Hematopoietic multipotent progenitor cell treated with erythropoietin and hydrocortisone succinate and interleukin-3 and kit ligand, for 17 days (in vitro differentiated cells): Measurements from ENCODE around the gene GBA3.

Experiments used
- DNase-seq: peaks from one replicate; pipeline ENCODE4 v3.0.0-alpha.2; 2015; ENCODE audit warnings: low spot score

The GBA3 gene

GRCh38 chr4:22692736-22693135, at the start of gene GBA3:
TSS of gene GBA3 (plus strand) at chr4:22692937.
- no peak for DNase-seq

- no peak for DNase-seq
These were observed 48.8 kb upstream of the GBA3 start for GRCh38 chr4:22643952-22644351.

- DNase-seq: no peak
These were observed 47.1 kb upstream of the GBA3 start for GRCh38 chr4:22645481-22646182.

GRCh38 chr4:22648996-22649395, 43.7 kb upstream of the GBA3 start:
- DNase-seq: no peak

- no peak for DNase-seq
These were observed 42.0 kb upstream of the GBA3 start for GRCh38 chr4:22650771-22651170.

GRCh38 chr4:22653752-22654151, 39.0 kb upstream of the GBA3 start:
- DNase-seq: no peak

GRCh38 chr4:22661443-22661842, 31.3 kb upstream of the GBA3 start:
- no peak for DNase-seq

- no peak for DNase-seq
These were observed 25.3 kb upstream of the GBA3 start for GRCh38 chr4:22667332-22667940.

GRCh38 chr4:22668301-22668700, 24.4 kb upstream of the GBA3 start:
- no peak for DNase-seq

- DNase-seq: no peak
These were observed 24.0 kb upstream of the GBA3 start for GRCh38 chr4:22668702-22669101.

- no peak for DNase-seq
These were observed 21.8 kb upstream of the GBA3 start for GRCh38 chr4:22670956-22671355.

GRCh38 chr4:22672519-22672918, 20.2 kb upstream of the GBA3 start:
- DNase-seq: no peak

- DNase-seq: no peak
These were observed 19.8 kb upstream of the GBA3 start for GRCh38 chr4:22672944-22673343.

- DNase-seq: no peak
These were observed 18.0 kb upstream of the GBA3 start for GRCh38 chr4:22674700-22675099.

- no peak for DNase-seq
These were observed 16.7 kb upstream of the GBA3 start for GRCh38 chr4:22676063-22676462.

- no peak for DNase-seq
These were observed 15.0 kb upstream of the GBA3 start for GRCh38 chr4:22677780-22678179.

- no peak for DNase-seq
These were observed 13.5 kb upstream of the GBA3 start for GRCh38 chr4:22678940-22679854.

GRCh38 chr4:22680065-22680642, 12.6 kb upstream of the GBA3 start:
- DNase-seq: no peak

GRCh38 chr4:22683726-22684125, 9.0 kb upstream of the GBA3 start:
- no peak for DNase-seq

GRCh38 chr4:22686141-22686540, 6.6 kb upstream of the GBA3 start:
- no peak for DNase-seq

- DNase-seq: no peak
These were observed 4.5 kb upstream of the GBA3 start for GRCh38 chr4:22688236-22688635.

GRCh38 chr4:22689428-22689827, 3.3 kb upstream of the GBA3 start:
- DNase-seq: no peak

GRCh38 chr4:22695029-22695428, 2.3 kb downstream of the GBA3 start:
- DNase-seq: no peak
